Mucosa of descending colon (tissue), 3 donors: ENCODE results near the gene PRPH. TPM values are rescaled to one million over a fixed set of nuclear protein-coding genes. Genes with fewer than 3 reads are reported as not detected.

ENCODE experiments used
- ATAC-seq: fragments of 200-7000 bp; cut with Tn5 transposase; one replicate; pipeline ENCODE4 v1.9.1; 2020; ENCODE audit warnings: mild to moderate bottlenecking, moderate library complexity
- DNase-seq, 3 donors: peaks; one replicate each; pipeline ENCODE4 v3.0.0-alpha.2; 2020
- H3K36me3 ChIP-seq: fragments of 200-600 bp; one replicate; pipeline ENCODE4 v1.8.0; 2021; ENCODE audit warnings: low read depth, mild to moderate bottlenecking
- H3K4me1 ChIP-seq: fragments of 200-600 bp; one replicate; pipeline ENCODE4 v1.8.0; 2021; ENCODE audit warnings: low read depth, mild to moderate bottlenecking
- H3K4me3 ChIP-seq: fragments of 200-600 bp; one replicate; pipeline ENCODE4 v1.8.0; 2021; ENCODE audit warnings: mild to moderate bottlenecking
- H3K9me3 ChIP-seq: fragments of 200-600 bp; one replicate; pipeline ENCODE4 v1.8.0; 2021; ENCODE audit warnings: mild to moderate bottlenecking
- intact Hi-C, 2 donors: fragments of 100-400 bp; cut with DNase I in 1 of 2; cut with micrococcal nuclease in 1 of 2; formaldehyde crosslinking; loops; one replicate each; pipeline versions ENCODE4 v1.11.0 to v1.11.1; 2022; cut with DNase I, micrococcal nuclease
- total RNA-seq, 3 donors: library from RNA; stranded (reverse); fragmentation: NEBNext Ultra II Directional in 2 of 3; extraction: Animal tissue kit (Norgen Biotek cat#: 25700) in 2 of 3; gene quantifications; one replicate each; pipeline versions ENCODE4 v1.2.1 to v1.2.4, GENCODE V29; 2021 to 2023
- TF ChIP-seq, protein P1 (sequence below): fragments of 200-600 bp; IDR thresholded peaks from one replicate; pipeline ENCODE4 v1.8.0; 2022; ENCODE audit warnings: antibody characterized with exemption, mild to moderate bottlenecking
- donor health status: DM: no; HTN: no; CAD: no; lungs with moderate emphysema.
- donor health status: DM: no; HTN: no; CAD: no.
- donor health status: DM: no; HTN: yes; CAD: no.

The PRPH gene
- total RNA-seq, 3 donors from 2014 or later = 5.1 to 69.5 (median 8.6) TPM

DNA sequence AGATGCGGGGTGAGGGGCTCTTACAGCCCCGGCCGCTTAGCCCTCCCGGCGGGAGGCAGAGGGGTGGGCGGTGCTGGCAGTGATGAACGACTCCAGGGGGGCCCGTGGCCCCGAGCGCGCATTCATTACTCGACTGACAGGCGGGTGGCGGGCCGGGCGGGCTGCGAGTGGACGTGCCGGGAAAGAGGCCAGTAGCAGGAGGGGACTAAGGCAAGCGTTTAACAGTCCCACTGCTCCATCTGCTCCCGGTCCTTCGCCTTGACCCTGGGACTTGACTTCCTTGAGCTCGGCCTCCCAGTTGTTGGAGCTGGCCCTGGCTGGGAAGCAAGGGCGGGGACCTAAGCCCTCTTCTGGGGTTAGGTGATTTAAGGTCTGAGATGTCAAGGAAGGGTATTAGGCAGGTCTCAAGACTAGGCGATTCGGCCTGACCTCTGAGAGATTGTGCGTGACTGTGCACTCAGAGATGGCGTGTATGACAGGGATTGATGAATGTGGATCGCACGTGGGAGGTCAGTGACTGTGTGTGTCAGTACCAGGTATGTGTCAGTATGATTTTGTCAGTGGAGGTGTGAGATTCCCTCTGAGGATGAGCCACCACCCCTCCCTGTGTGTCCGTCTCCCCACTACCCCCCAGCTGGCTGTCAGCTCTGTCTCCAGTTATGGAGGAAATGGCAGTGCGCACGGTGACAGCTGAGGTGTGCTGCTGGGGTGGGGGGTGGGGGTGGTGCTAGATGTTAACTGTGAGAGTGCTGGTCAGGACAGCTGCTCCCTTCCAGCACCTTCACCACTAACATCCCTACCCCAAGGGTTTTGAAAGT lies 48.2 kb downstream of the PRPH start:
- ATAC-seq = no peak
- TF ChIP-seq, protein P1, sequence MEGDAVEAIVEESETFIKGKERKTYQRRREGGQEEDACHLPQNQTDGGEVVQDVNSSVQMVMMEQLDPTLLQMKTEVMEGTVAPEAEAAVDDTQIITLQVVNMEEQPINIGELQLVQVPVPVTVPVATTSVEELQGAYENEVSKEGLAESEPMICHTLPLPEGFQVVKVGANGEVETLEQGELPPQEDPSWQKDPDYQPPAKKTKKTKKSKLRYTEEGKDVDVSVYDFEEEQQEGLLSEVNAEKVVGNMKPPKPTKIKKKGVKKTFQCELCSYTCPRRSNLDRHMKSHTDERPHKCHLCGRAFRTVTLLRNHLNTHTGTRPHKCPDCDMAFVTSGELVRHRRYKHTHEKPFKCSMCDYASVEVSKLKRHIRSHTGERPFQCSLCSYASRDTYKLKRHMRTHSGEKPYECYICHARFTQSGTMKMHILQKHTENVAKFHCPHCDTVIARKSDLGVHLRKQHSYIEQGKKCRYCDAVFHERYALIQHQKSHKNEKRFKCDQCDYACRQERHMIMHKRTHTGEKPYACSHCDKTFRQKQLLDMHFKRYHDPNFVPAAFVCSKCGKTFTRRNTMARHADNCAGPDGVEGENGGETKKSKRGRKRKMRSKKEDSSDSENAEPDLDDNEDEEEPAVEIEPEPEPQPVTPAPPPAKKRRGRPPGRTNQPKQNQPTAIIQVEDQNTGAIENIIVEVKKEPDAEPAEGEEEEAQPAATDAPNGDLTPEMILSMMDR = no peak
- intact Hi-C loops = loop anchor here in 1 of 2 donors (10.0 kb wide), 1 partner anchor 58 kb away; no protein-coding TSS in a partner anchor
- H3K36me3 ChIP-seq = no peaks in the 10 kb centered on the region
- DNase-seq = no peak
- H3K4me3 ChIP-seq = no peak overlapping the region
- H3K9me3 ChIP-seq = no peaks in the 10 kb centered on the region
- peaks cover 55% of the 10 kb centered on the region for H3K4me1 ChIP-seq

GRCh38 chr12:49344486-49345050 lies 49.6 kb downstream of the PRPH start:
- ATAC-seq (no peak), DNase-seq (no peak)
- Histone ChIP-seq H3K9me3 (no peaks in the 10 kb centered on the region), H3K36me3 (no peaks in the 10 kb centered on the region), H3K4me3 (no peak overlapping the region), H3K4me1 (peaks cover 51% of the 10 kb centered on the region)
- intact Hi-C loops = loop anchor here in 1 of 2 donors (10.0 kb wide), 1 partner anchor 60 kb away; no protein-coding TSS in a partner anchor
- TF ChIP-seq, protein P1 = no peak

- ATAC-seq = no peak
- Histone ChIP-seq H3K9me3 (no peaks in the 10 kb centered on the region), H3K4me3 (no peak overlapping the region), H3K36me3 (no peaks in the 10 kb centered on the region), H3K4me1 (peaks cover 51% of the 10 kb centered on the region)
- intact Hi-C loops = loop anchor here in 1 of 2 donors (10.0 kb wide), 1 partner anchor 60 kb away; no protein-coding TSS in a partner anchor
- DNase-seq = no peak
- TF ChIP-seq, protein P1 = no peak
These were observed 50.3 kb downstream of the PRPH start for GRCh38 chr12:49345051-49345824.

- Histone ChIP-seq H3K4me1 (peaks cover 51% of the 10 kb centered on the region), H3K4me3 (no peak overlapping the region), H3K36me3 (no peaks in the 10 kb centered on the region), H3K9me3 (no peaks in the 10 kb centered on the region)
- TF ChIP-seq, protein P1 = no peak
- DNase-seq (no peak), ATAC-seq (no peak)
- intact Hi-C loops = loop anchor here in 1 of 2 donors (10.0 kb wide), 1 partner anchor 61 kb away; no protein-coding TSS in a partner anchor
These were observed 51.1 kb downstream of the PRPH start for GRCh38 chr12:49345825-49346658.
